SK-N-SH (cell line): ENCODE measurements around the gene KHSRP. TPM values are rescaled to one million over a fixed set of nuclear protein-coding genes. Genes with fewer than 3 reads are reported as not detected.

Experiments
- CTCF ChIA-PET: fragments of 300-600, 350-600 bp; formaldehyde crosslinking; extraction: SDS; loops from one replicate; lab custom pipeline; 2021; lab: Yijun Ruan, JAX
- POLR2A ChIA-PET: fragments of 350-600 bp; sonication (Branson Sonifier 250); formaldehyde crosslinking; extraction: SDS; loops from one replicate; lab custom pipeline; 2020; ENCODE audit warnings: antibody characterized with exemption, inconsistent platforms; lab: Yijun Ruan, JAX
- DNase-seq: peaks from one replicate; pipeline ENCODE4 v3.0.0; 2012
- H2AFZ ChIP-seq: fragments of 200-600 bp; sonication (generic); 2 replicates; pipeline ENCODE4 v1.8.1; 2016; ENCODE audit warnings: antibody characterized with exemption, mild to moderate bottlenecking, low read depth
- H3F3A ChIP-seq: fragments of 200-600 bp; sonication (generic); replicated peaks from 2 replicates; pipeline ENCODE3; 2016; ENCODE audit warnings: antibody characterized with exemption, mild to moderate bottlenecking; ENCODE audit not compliant: insufficient read depth
- H3K27ac ChIP-seq, 2 experiments: fragments of 200-500 bp in 1 of 2; fragments of 200-600 bp in 1 of 2; sonication (Bioruptor generic) in 1 of 2; sonication (generic), shearing (Covaris generic) in 1 of 2; 2 replicates each; pipeline versions ENCODE4 v1.5.1 to v1.6.1; 2014 to 2016; ENCODE audit warnings: low read depth in 2 of 2, inconsistent platforms in 1 of 2, low read length in 1 of 2, mild to moderate bottlenecking in 1 of 2, mixed read lengths in 1 of 2
- H3K27me3 ChIP-seq: fragments of 200-600 bp; sonication (generic), shearing (Covaris generic); 2 replicates; pipeline ENCODE4 v1.6.1; 2016; ENCODE audit warnings: mixed run types; ENCODE audit not compliant: insufficient read depth
- H3K36me3 ChIP-seq, 2 experiments: fragments of 200-500 bp in 1 of 2; fragments of 200-600 bp in 1 of 2; sonication (Bioruptor generic) in 1 of 2; sonication (generic) in 1 of 2; replicated peaks in 1 of 2; 2 replicates each; pipeline versions ENCODE3 to v1.5.1; 2014 to 2016; ENCODE audit warnings: low read length in 1 of 2, mild to moderate bottlenecking in 1 of 2; ENCODE audit not compliant: insufficient read depth in 2 of 2, control insufficient read depth in 1 of 2
- H3K4me1 ChIP-seq, 2 experiments: fragments of 200-500 bp in 1 of 2; fragments of 200-600 bp in 1 of 2; sonication (Bioruptor generic) in 1 of 2; sonication (generic), shearing (Covaris generic) in 1 of 2; 2 replicates each; pipeline versions ENCODE4 v1.5.1 to v1.6.1; 2014 to 2016; ENCODE audit warnings: low read depth in 1 of 2, low read length in 1 of 2, mixed run types in 1 of 2; ENCODE audit not compliant: insufficient read depth in 2 of 2, control insufficient read depth in 1 of 2
- H3K4me2 ChIP-seq: fragments of 200-600 bp; sonication (generic), shearing (Covaris generic); 2 replicates; pipeline ENCODE4 v1.6.1; 2017; ENCODE audit warnings: mixed run types
- H3K4me3 ChIP-seq, 2 experiments: fragments of 200-500 bp in 1 of 2; fragments of 200-600 bp in 1 of 2; sonication (Bioruptor generic) in 1 of 2; sonication (generic), shearing (Covaris generic) in 1 of 2; 2 replicates each; pipeline versions ENCODE4 v1.5.1 to v1.8.1; 2014 to 2016; ENCODE audit warnings: low read depth in 2 of 2, inconsistent platforms in 1 of 2, low read length in 1 of 2, mild to moderate bottlenecking in 1 of 2, mixed read lengths in 1 of 2, moderate library complexity in 1 of 2
- H3K79me2 ChIP-seq: fragments of 200-600 bp; sonication (generic); 2 replicates; pipeline ENCODE4 v1.8.1; 2017; ENCODE audit warnings: mild to moderate bottlenecking; ENCODE audit not compliant: insufficient read depth
- H3K9ac ChIP-seq: fragments of 200-600 bp; sonication (generic); 2 replicates; pipeline ENCODE4 v1.6.1; 2017; ENCODE audit warnings: mixed run types
- H3K9me2 ChIP-seq: fragments of 200-600 bp; sonication (generic); 2 replicates; pipeline ENCODE4 v1.6.1; 2017; ENCODE audit warnings: mixed run types
- H3K9me3 ChIP-seq: fragments of 200-600 bp; sonication (generic); 2 replicates; pipeline ENCODE4 v1.6.1; 2017; ENCODE audit warnings: mixed run types, mild to moderate bottlenecking, moderate library complexity
- H4K20me1 ChIP-seq: fragments of 200-600 bp; sonication (generic); 2 replicates; pipeline ENCODE4 v1.6.1; 2017; ENCODE audit warnings: mild to moderate bottlenecking, mixed run types; ENCODE audit not compliant: insufficient read depth
- CHD2 ChIP-seq: fragments of 150-350 bp; IDR thresholded peaks from 2 replicates; pipeline ENCODE4 v1.6.1; 2018; ENCODE audit warnings: low read length; ENCODE audit not compliant: partially characterized antibody
- EP300 ChIP-seq, 2 experiments: IDR thresholded peaks; 2 replicates each; pipeline versions ENCODE4 v1.4.0 to v1.6.1; 2012; ENCODE audit warnings: borderline replicate concordance in 1 of 2, low read depth in 1 of 2, low read length in 1 of 2
- EZH2phosphoT487 ChIP-seq: fragments of 200-600 bp; sonication (generic); IDR thresholded peaks from 2 replicates; pipeline ENCODE4 v1.6.1; 2017; ENCODE audit warnings: low read depth, mixed run types, mild to moderate bottlenecking, antibody characterized with exemption, moderate library complexity, borderline replicate concordance
- FOSL2 ChIP-seq: IDR thresholded peaks from 2 replicates; pipeline ENCODE4 v1.4.0; 2012; ENCODE audit warnings: low read depth, mild to moderate bottlenecking, moderate library complexity, borderline replicate concordance
- FOXJ3 ChIP-seq: sonication (generic); formaldehyde crosslinking; IDR thresholded peaks from 2 replicates; pipeline ENCODE4 v1.5.1; 2020; ENCODE audit warnings: mild to moderate bottlenecking, missing genetic modification reagents
- FOXM1 ChIP-seq: IDR thresholded peaks from 2 replicates; pipeline ENCODE4 v1.4.0; 2012; ENCODE audit warnings: low read depth, mild to moderate bottlenecking
- GATA2 ChIP-seq: sonication (generic); formaldehyde crosslinking; IDR thresholded peaks from 2 replicates; pipeline ENCODE4 v1.5.0; 2020; ENCODE audit warnings: mild to moderate bottlenecking, missing genetic modification reagents
- IRF3 ChIP-seq: fragments of 150-350 bp; IDR thresholded peaks from 2 replicates; pipeline ENCODE4 v1.6.1; 2016; ENCODE audit warnings: mild to moderate bottlenecking, low read depth, low read length
- JUND ChIP-seq: IDR thresholded peaks from 2 replicates; pipeline ENCODE4 v1.4.0; 2012
- MXI1 ChIP-seq: IDR thresholded peaks from 2 replicates; pipeline ENCODE4 v1.6.1; 2012; ENCODE audit warnings: mild to moderate bottlenecking, low read depth, low read length, improper control_type of control experiment
- NFIC ChIP-seq: IDR thresholded peaks from 2 replicates; pipeline ENCODE4 v1.4.0; 2012; ENCODE audit warnings: borderline replicate concordance
- PBX3 ChIP-seq: IDR thresholded peaks from 2 replicates; pipeline ENCODE4; 2012
- POLR2AphosphoS5 ChIP-seq: IDR thresholded peaks from 2 replicates; pipeline ENCODE4 v1.6.1; 2012; ENCODE audit warnings: low read depth, low read length
- RFX5 ChIP-seq: IDR thresholded peaks from 2 replicates; pipeline ENCODE4 v1.6.1; 2012; ENCODE audit warnings: mild to moderate bottlenecking, improper control_type of control experiment, low read length
- SIN3A ChIP-seq: IDR thresholded peaks from 2 replicates; pipeline ENCODE4 v1.6.1; 2012; ENCODE audit warnings: low read depth, mild to moderate bottlenecking, low read length, moderate library complexity, borderline replicate concordance
- SMC3 ChIP-seq: IDR thresholded peaks from 2 replicates; pipeline ENCODE4 v1.6.1; 2012; ENCODE audit warnings: low read depth, low read length, improper control_type of control experiment
- TAF1 ChIP-seq: IDR thresholded peaks from 2 replicates; pipeline ENCODE4 v1.6.1; 2012; ENCODE audit warnings: low read depth, mild to moderate bottlenecking, low read length, moderate library complexity, borderline replicate concordance
- TCF12 ChIP-seq: IDR thresholded peaks from 2 replicates; pipeline ENCODE4 v1.4.0; 2012
- TEAD4 ChIP-seq: IDR thresholded peaks from 2 replicates; pipeline ENCODE4 v1.4.0; 2012; ENCODE audit warnings: mild to moderate bottlenecking, borderline replicate concordance; ENCODE audit not compliant: insufficient read depth
- WGBS: methylation state at CpG from one replicate; pipeline ENCODE4 v1.1.6; 2017; ENCODE audit warnings: low lambda C conversion rate; 5-methylcytosine and 5-hydroxymethylcytosine counted together
- polyA plus RNA-seq, 3 experiments: library from polyadenylated mRNA; depleted of rRNA; stranded (reverse); fragments of >200 nt; gene quantifications; 2 replicates each; pipeline ENCODE4 v1.2.3, GENCODE V29; 2012

KHSRP gene
- polyA plus RNA-seq, 1 of the 3 experiments (the other 2 are of a cell fraction) = 96.8 TPM

DNA sequence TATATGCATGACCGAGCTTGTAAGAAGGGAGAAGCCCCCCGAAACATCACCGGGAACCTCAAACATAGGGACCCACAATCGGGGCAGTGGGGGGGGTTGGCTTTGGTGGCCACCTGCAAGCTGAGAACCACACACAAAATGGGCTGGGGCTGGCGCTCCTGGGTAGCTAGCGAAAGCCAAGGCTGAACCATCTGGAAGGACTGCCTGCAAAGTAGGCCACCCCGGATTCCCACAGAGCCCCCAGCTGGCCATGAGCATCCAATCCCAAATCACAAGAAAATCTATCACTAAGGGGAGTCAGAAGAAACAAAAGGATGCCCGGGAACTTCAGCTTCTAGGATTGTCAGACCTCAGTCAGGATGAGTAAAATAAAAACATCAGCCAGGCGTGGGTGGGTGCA is 46.1 kb downstream of the KHSRP start:
- H3K9me3 ChIP-seq = no peaks in the 10 kb centered on the region
- H3K27ac ChIP-seq = peak overlapping the region in 1 of 2 experiments; percentile 17; a peak in 1 of 4 replicates
- no peaks in the 10 kb centered on the region for H3K27me3 ChIP-seq
- H2AFZ ChIP-seq = no peak overlapping the region
- 73% methylated on average over 8 of the region's 9 CpGs for WGBS
- no peak for TF ChIP-seq RFX5
- TF ChIP-seq TEAD4 = no peak
- no peak for TF ChIP-seq POLR2AphosphoS5
- TF ChIP-seq MXI1 = no peak
- no peak for TF ChIP-seq PBX3
- no peak for TF ChIP-seq TCF12
- no peak for TF ChIP-seq JUND
- TF ChIP-seq IRF3 = no peak
- no peak for TF ChIP-seq GATA2 (CRISPR knock-in tag)
- no peak for TF ChIP-seq CHD2
- TF ChIP-seq NFIC = no peak
- TF ChIP-seq EZH2phosphoT487 = no peak
- TF ChIP-seq FOSL2 = no peak
- no peak for TF ChIP-seq TAF1
- TF ChIP-seq EP300 (IDR thresholded peaks at IDR 0.05; ENCODE audit: borderline replicate concordance in 1 of 2, low read depth in 1 of 2, low read length in 1 of 2) = no peak
- TF ChIP-seq, all 33 proteins: peak for 0
- H3F3A ChIP-seq = peaks cover 22% of the 10 kb centered on the region
- H3K79me2 ChIP-seq = peaks cover 8% of the 10 kb centered on the region
- H3K4me3 ChIP-seq = no peak overlapping the region
- H3K36me3 ChIP-seq = peaks cover 33 to 36% of the 10 kb centered on the region in 2 experiments
- H4K20me1 ChIP-seq = no peaks in the 10 kb centered on the region
- no peak for DNase-seq
- no peak overlapping the region for H3K9ac ChIP-seq
- H3K4me1 ChIP-seq = peaks cover 6 to 19% of the 10 kb centered on the region in 2 experiments; a peak in 1 of 4 replicates
- CTCF ChIA-PET = interaction anchor here (1.1 kb wide), 2 partner anchors 11 to 160 kb away, joined by 3 read pairs; no protein-coding TSS in a partner anchor
- POLR2A ChIA-PET = no interaction called here
- H3K9me2 ChIP-seq = no peaks in the 10 kb centered on the region
- H3K4me2 ChIP-seq = no peak overlapping the region

GRCh38 chr19:6378041-6378440 is 46.6 kb downstream of the KHSRP start:
- no peak for DNase-seq
- Histone ChIP-seq H3K27me3 (no peaks in the 10 kb centered on the region), H3K4me3 (no peak overlapping the region), H3K4me1 (peaks cover 6 to 19% of the 10 kb centered on the region in 2 experiments; a peak in 1 of 4 replicates), H3K27ac (peak overlapping the region in 1 of 2 experiments; percentile 17; a peak in 1 of 4 replicates), H3K9me2 (no peaks in the 10 kb centered on the region), H3K36me3 (peaks cover 30 to 36% of the 10 kb centered on the region in 2 experiments), H3K9ac (no peak overlapping the region), H4K20me1 (no peaks in the 10 kb centered on the region)
- CTCF ChIA-PET = interaction anchor here (1.0 to 1.1 kb wide), 2 partner anchors 9 to 12 kb away, joined by 3 read pairs; no protein-coding TSS in a partner anchor
- TF ChIP-seq NFIC = no peak
- TF ChIP-seq FOXM1 = no peak
- no peak for TF ChIP-seq SIN3A
- TF ChIP-seq SMC3 = no peak
- TF ChIP-seq TEAD4 = no peak
- TF ChIP-seq TCF12 = no peak
- TF ChIP-seq FOXJ3 (CRISPR knock-in tag) = no peak
- no peak for TF ChIP-seq FOSL2
- TF ChIP-seq MXI1 = no peak
- TF ChIP-seq GATA2 (CRISPR knock-in tag) = no peak
- no peak for TF ChIP-seq JUND
- TF ChIP-seq, all 33 proteins: peak for 0
- POLR2A ChIA-PET = interaction anchor here (0.7 kb wide), 1 partner anchor 47 kb away, joined by 4 read pairs; the partner anchor contains the start of gene KHSRP
- Histone ChIP-seq H3K4me2 (no peak overlapping the region), H2AFZ (no peak overlapping the region), H3K79me2 (peaks cover 8% of the 10 kb centered on the region), H3F3A (peaks cover 22% of the 10 kb centered on the region), H3K9me3 (no peaks in the 10 kb centered on the region)
- WGBS = 75% methylated on average over 2 of the region's 6 CpGs
